Activated CD8-positive, alpha-beta memory T cell treated with anti-CD3 and anti-CD28 coated beads for 24 hours (primary cell): Measurements from ENCODE around the gene SLC35B3.
"Not testable (repeated sequence)": the region's sequence is repeated elsewhere in the genome, so short reads cannot be mapped to it uniquely, and the experiment has no call there.

ENCODE experiments used
- DNase-seq: peaks from one replicate; pipeline ENCODE4 v3.0.0-alpha.2; 2020

Gene SLC35B3

GRCh38 chr6:8405946-8406345 lies 29.4 kb downstream of the SLC35B3 start:
- not testable (repeated sequence) for DNase-seq

DNA sequence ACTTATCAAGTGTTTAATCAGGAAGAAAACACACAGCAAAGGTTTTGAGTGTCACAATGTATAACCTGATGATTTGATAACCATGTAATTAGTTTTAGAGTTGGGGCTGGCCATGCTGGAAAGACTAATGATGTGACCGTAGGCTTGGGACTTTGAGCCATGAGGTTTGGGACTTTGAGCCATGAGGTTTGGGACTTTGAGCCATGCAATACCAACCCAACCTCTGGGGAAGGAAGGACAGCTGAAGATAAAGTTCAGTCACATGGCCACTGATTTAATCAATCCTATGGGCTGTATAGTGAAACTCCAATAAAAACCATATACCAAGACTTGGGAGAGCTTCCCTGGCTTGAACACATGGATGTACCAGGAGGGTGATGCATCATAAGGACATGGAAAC lies 32.8 kb downstream of the SLC35B3 start:
- DNase-seq: no peak

DNA sequence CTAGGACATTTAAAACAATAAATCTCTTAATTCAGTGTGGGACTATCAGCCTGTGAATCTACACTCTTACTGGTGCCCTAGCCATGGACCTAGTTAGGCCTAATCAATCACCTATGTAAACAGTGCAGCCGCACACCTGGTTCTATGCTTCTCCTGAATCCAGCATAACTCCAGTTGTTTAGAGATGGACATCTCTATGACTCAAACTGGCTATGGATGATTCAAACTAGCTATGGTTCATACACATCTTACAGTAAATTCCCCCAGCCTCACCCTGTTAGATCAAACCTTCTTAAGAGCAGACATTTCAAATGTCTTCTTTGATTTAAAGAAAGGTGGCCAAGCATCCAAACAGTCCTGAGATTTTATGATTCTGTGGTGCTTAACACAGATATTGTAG lies 34.7 kb downstream of the SLC35B3 start:
- DNase-seq: no peak

DNA sequence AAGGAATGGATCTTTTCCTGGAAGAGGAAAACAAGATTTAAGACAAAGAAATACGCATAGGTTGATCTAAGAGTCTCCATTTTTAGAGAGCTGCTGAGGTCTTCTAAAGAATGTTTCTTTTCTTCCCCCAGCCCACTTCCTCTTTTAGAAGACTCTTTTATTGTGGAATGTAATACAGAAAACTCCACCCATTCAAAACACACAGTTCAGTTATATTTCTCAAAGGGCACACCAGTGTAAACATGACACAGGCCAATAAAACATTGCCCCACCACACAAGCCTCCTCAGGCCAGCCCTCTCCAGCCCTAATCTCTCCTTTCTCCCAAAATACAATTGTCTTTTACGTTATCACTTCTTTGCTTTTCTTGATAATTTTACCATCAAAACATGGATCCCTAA lies 42.8 kb downstream of the SLC35B3 start:
- DNase-seq: no peak

- DNase-seq: no peak
Observed at GRCh38 chr6:8391934-8392333, 43.4 kb downstream of the SLC35B3 start.

GRCh38 chr6:8389036-8389818 lies 46.1 kb downstream of the SLC35B3 start:
- no peak for DNase-seq

GRCh38 chr6:8387942-8388437 lies 47.4 kb downstream of the SLC35B3 start:
- no peak for DNase-seq

- no peak for DNase-seq
Observed at GRCh38 chr6:8383584-8383983, 51.8 kb downstream of the SLC35B3 start.

DNA sequence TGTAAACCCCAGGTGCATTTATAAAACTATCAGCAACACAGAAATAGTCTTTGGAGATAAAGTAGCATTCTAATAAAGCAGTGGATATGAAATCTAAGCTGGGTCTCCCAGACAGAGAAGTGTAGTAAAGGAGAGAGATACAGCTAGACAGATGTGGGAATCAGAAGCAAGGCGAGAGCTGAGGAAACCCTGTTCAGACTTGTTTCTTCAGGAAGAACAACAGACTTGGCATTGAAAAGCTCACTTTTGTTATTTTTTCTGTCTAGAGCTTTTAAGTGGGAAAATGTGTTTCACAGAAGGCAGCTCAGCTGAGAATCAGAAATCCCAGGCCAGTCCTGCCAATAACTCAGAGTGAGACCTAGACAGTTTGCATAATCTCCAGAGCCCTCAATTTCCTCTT lies 52.9 kb downstream of the SLC35B3 start:
- no peak for DNase-seq

GRCh38 chr6:8375916-8376315 lies 59.4 kb downstream of the SLC35B3 start:
- DNase-seq: no peak
